ENCODE measurements around the gene MAT2B.

MAT2B gene

DNA sequence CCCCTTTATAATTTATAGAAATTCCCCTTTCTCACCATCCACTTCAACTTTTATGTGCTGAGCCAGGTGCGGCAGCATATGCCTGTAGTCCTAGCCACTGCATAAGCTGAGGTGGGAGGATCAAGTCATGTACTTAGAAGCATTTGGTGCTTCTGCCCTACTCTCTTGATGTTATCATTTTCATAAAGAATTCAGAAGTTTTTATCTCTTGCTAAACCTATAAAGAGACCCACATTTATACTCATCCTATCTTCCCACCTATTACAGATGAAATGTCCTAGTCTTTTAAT is 26.5 kb upstream of the MAT2B start:
- TF ChIP-seq, protein P1, sequence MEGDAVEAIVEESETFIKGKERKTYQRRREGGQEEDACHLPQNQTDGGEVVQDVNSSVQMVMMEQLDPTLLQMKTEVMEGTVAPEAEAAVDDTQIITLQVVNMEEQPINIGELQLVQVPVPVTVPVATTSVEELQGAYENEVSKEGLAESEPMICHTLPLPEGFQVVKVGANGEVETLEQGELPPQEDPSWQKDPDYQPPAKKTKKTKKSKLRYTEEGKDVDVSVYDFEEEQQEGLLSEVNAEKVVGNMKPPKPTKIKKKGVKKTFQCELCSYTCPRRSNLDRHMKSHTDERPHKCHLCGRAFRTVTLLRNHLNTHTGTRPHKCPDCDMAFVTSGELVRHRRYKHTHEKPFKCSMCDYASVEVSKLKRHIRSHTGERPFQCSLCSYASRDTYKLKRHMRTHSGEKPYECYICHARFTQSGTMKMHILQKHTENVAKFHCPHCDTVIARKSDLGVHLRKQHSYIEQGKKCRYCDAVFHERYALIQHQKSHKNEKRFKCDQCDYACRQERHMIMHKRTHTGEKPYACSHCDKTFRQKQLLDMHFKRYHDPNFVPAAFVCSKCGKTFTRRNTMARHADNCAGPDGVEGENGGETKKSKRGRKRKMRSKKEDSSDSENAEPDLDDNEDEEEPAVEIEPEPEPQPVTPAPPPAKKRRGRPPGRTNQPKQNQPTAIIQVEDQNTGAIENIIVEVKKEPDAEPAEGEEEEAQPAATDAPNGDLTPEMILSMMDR (IDR thresholded peaks at IDR 0.05; ENCODE audit: borderline replicate concordance, insufficient read depth, low read depth, low read length) = no peak
- H3K4me3 ChIP-seq (ENCODE audit: low read depth, low read length) = no peak overlapping the region

GRCh38 chr5:163489055-163489744 is 16.2 kb upstream of the MAT2B start:
- no peak overlapping the region for H3K4me3 ChIP-seq (ENCODE audit: low read depth, low read length)
- TF ChIP-seq, protein P1 (IDR thresholded peaks at IDR 0.05; ENCODE audit: borderline replicate concordance, insufficient read depth, low read depth, low read length) = 0 out of 2 replicates have a peak, but pooled peaks have one; percentile 6

GRCh38 chr5:163489745-163490075 is 15.7 kb upstream of the MAT2B start:
- TF ChIP-seq, protein P1 (IDR thresholded peaks at IDR 0.05; ENCODE audit: borderline replicate concordance, insufficient read depth, low read depth, low read length) = no peak
- no peak overlapping the region for H3K4me3 ChIP-seq (ENCODE audit: low read depth, low read length)

GRCh38 chr5:163496286-163496685 is 9.1 kb upstream of the MAT2B start:
- no peak overlapping the region for H3K4me3 ChIP-seq (ENCODE audit: low read depth, low read length)
- TF ChIP-seq, protein P1 (IDR thresholded peaks at IDR 0.05; ENCODE audit: borderline replicate concordance, insufficient read depth, low read depth, low read length) = no peak

DNA sequence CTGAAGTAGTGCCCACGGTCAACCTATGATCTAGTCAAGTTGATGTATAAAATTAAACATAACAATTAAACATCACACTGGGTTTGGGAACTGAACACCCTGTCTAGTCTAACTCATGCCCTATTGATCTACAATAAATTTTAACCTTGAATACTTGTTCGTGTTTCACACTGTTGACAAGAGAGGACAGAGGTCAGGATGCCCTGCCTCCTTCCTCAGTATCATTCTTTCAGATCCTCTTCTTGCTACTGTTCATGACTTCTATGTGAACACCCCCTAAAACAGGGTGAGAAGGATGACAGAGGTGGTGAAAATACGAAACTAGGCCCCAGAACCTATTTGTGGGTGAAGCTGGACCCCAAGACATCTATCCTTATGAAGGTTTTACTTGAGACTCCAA is 8.1 kb upstream of the MAT2B start:
- TF ChIP-seq, protein P1 (IDR thresholded peaks at IDR 0.05; ENCODE audit: borderline replicate concordance, insufficient read depth, low read depth, low read length) = no peak
- no peak overlapping the region for H3K4me3 ChIP-seq (ENCODE audit: low read depth, low read length)

GRCh38 chr5:163498886-163499285 is 6.5 kb upstream of the MAT2B start:
- no peak overlapping the region for H3K4me3 ChIP-seq (ENCODE audit: low read depth, low read length)
- TF ChIP-seq, protein P1 (IDR thresholded peaks at IDR 0.05; ENCODE audit: borderline replicate concordance, insufficient read depth, low read depth, low read length) = no peak

GRCh38 chr5:163502521-163502920 is 2.9 kb upstream of the MAT2B start:
- TF ChIP-seq, protein P1 (IDR thresholded peaks at IDR 0.05; ENCODE audit: borderline replicate concordance, insufficient read depth, low read depth, low read length) = no peak
- no peak overlapping the region for H3K4me3 ChIP-seq (ENCODE audit: low read depth, low read length)
